ENCODE measurements around the gene ZFP36L1. TPM values are rescaled to one million over a fixed set of nuclear protein-coding genes. Genes with fewer than 3 reads are reported as not detected.
"Not testable (repeated sequence)": the region's sequence is repeated elsewhere in the genome, so short reads cannot be mapped to it uniquely, and the experiment has no call there.

ZFP36L1 gene
- polyA plus RNA-seq, 1 experiment, result 52.7 TPM

- ChIA-PET POLR2A (no interaction called here), CTCF (interaction anchor here (1.2 kb wide), 1 partner anchor 57 kb away, joined by 3 read pairs; no protein-coding TSS in a partner anchor)
- no peak for TF ChIP-seq CTCF (IDR thresholded peaks at IDR 0.05; ENCODE audit: insufficient read depth, low read depth, low read length)
- no peaks in the 10 kb centered on the region for H3K27me3 ChIP-seq (ENCODE audit: control insufficient read depth, insufficient read depth, low read length)
- no peak overlapping the region for H3K4me3 ChIP-seq (ENCODE audit: low read depth, low read length)
- H3K36me3 ChIP-seq (ENCODE audit: control insufficient read depth, insufficient read depth, low read length), result no peaks in the 10 kb centered on the region
- DNase-seq (ENCODE audit: low read depth), result no peak
Observed at GRCh38 chr14:68768316-68768715, 24.6 kb downstream of the ZFP36L1 start.

GRCh38 chr14:68767248-68767645 is 25.6 kb downstream of the ZFP36L1 start:
- no peak for TF ChIP-seq CTCF (IDR thresholded peaks at IDR 0.05; ENCODE audit: insufficient read depth, low read depth, low read length)
- no peak for DNase-seq (ENCODE audit: low read depth)
- ChIA-PET POLR2A (no interaction called here), CTCF (interaction anchor here (0.7 to 1.2 kb wide), 2 partner anchors 11 to 58 kb away, joined by 3 to 4 read pairs; no protein-coding TSS in a partner anchor)
- Histone ChIP-seq H3K27me3 (ENCODE audit: control insufficient read depth, insufficient read depth, low read length) (no peaks in the 10 kb centered on the region), H3K36me3 (ENCODE audit: control insufficient read depth, insufficient read depth, low read length) (no peaks in the 10 kb centered on the region), H3K4me3 (ENCODE audit: low read depth, low read length) (no peak overlapping the region)

GRCh38 chr14:68766299-68767247 is 26.3 kb downstream of the ZFP36L1 start:
- DNase-seq (ENCODE audit: low read depth), result no peak
- no peaks in the 10 kb centered on the region for H3K36me3 ChIP-seq (ENCODE audit: control insufficient read depth, insufficient read depth, low read length)
- no peak for TF ChIP-seq CTCF (IDR thresholded peaks at IDR 0.05; ENCODE audit: insufficient read depth, low read depth, low read length)
- H3K27me3 ChIP-seq (ENCODE audit: control insufficient read depth, insufficient read depth, low read length), result no peaks in the 10 kb centered on the region
- CTCF ChIA-PET, result interaction anchor here (0.7 to 1.2 kb wide), 2 partner anchors 10 to 59 kb away, joined by 3 to 4 read pairs; no protein-coding TSS in a partner anchor
- POLR2A ChIA-PET, result no interaction called here
- H3K4me3 ChIP-seq (ENCODE audit: low read depth, low read length), result no peak overlapping the region

- DNase-seq (ENCODE audit: low read depth); H3K27me3 ChIP-seq (ENCODE audit: control insufficient read depth, insufficient read depth, low read length); H3K36me3 ChIP-seq (ENCODE audit: control insufficient read depth, insufficient read depth, low read length); H3K4me3 ChIP-seq (ENCODE audit: low read depth, low read length); CTCF ChIA-PET: not testable (repeated sequence)
- POLR2A ChIA-PET, result interaction anchor here (1.1 kb wide), 1 partner anchor 29 kb away, joined by 3 read pairs; the partner anchor contains the start of gene ZFP36L1
Observed at GRCh38 chr14:68763843-68764242, 29.0 kb downstream of the ZFP36L1 start.

GRCh38 chr14:68762953-68763764 is 29.7 kb downstream of the ZFP36L1 start:
- ChIA-PET CTCF (interaction anchor here (0.7 to 1.0 kb wide), 4 partner anchors 11 to 252 kb away, joined by 3 to 5 read pairs (median 3); no protein-coding TSS in a partner anchor), POLR2A (interaction anchor here (0.6 to 1.1 kb wide), 2 partner anchors 11 to 30 kb away, joined by 3 to 4 read pairs; partner anchors contain the start of gene ZFP36L1)
- no peak for TF ChIP-seq CTCF (IDR thresholded peaks at IDR 0.05; ENCODE audit: insufficient read depth, low read depth, low read length)
- H3K27me3 ChIP-seq (ENCODE audit: control insufficient read depth, insufficient read depth, low read length), result no peaks in the 10 kb centered on the region
- DNase-seq (ENCODE audit: low read depth), result no peak
- H3K4me3 ChIP-seq (ENCODE audit: low read depth, low read length), result no peak overlapping the region
- no peaks in the 10 kb centered on the region; the same call in 1 of the 2 replicates for H3K36me3 ChIP-seq (ENCODE audit: control insufficient read depth, insufficient read depth, low read length)

Data from BJ (cell line).